MM.1S (cell line): ENCODE measurements around the gene ASIC2.

Experiments used
- DNase-seq: peaks from one replicate; pipeline ENCODE4 v3.0.0-alpha.2; 2015
- H2AFZ ChIP-seq: fragments of 300-600 bp; sonication (generic); 2 replicates; pipeline ENCODE4 v1.6.0; 2016; ENCODE audit warnings: antibody characterized with exemption, low read length
- H3F3A ChIP-seq: fragments of 300-600 bp; sonication (generic); 2 replicates; pipeline ENCODE4 v1.6.1; 2016; ENCODE audit warnings: mild to moderate bottlenecking, antibody characterized with exemption, low read length, moderate library complexity, mixed read lengths; ENCODE audit not compliant: insufficient read depth
- H3K27ac ChIP-seq: fragments of 300-600 bp; sonication (generic); 2 replicates; pipeline ENCODE4 v1.5.1; 2016; ENCODE audit warnings: mild to moderate bottlenecking, low read length
- H3K27me3 ChIP-seq: fragments of 300-600 bp; sonication (generic); replicated peaks from 2 replicates; pipeline ENCODE4 v1.6.0; 2016; ENCODE audit warnings: low read length; ENCODE audit not compliant: insufficient read depth
- H3K36me3 ChIP-seq: fragments of 300-600 bp; sonication (generic); replicated peaks from 2 replicates; pipeline ENCODE4 v1.6.1; 2016; ENCODE audit warnings: mild to moderate bottlenecking, low read length, mixed read lengths; ENCODE audit not compliant: insufficient read depth
- H3K4me1 ChIP-seq: fragments of 300-600 bp; sonication (generic); 2 replicates; pipeline ENCODE4 v1.6.1; 2016; ENCODE audit warnings: low read length, mixed read lengths
- H3K4me2 ChIP-seq: fragments of 300-600 bp; sonication (generic); 2 replicates; pipeline ENCODE4 v1.6.0; 2016; ENCODE audit warnings: low read depth, low read length
- H3K4me3 ChIP-seq: fragments of 300-600 bp; sonication (generic); 2 replicates; pipeline ENCODE4 v1.5.1; 2016; ENCODE audit warnings: low read length, mixed read lengths
- H3K79me2 ChIP-seq: fragments of 300-600 bp; sonication (generic); 2 replicates; pipeline ENCODE4 v1.6.1; 2016; ENCODE audit warnings: mixed run types, low read length, mixed read lengths
- H3K9ac ChIP-seq: fragments of 300-600 bp; sonication (generic); 2 replicates; pipeline ENCODE4 v1.6.1; 2016; ENCODE audit warnings: low read length, mixed read lengths
- H3K9me2 ChIP-seq: fragments of 300-600 bp; sonication (generic); replicated peaks from 2 replicates; pipeline ENCODE4 v1.6.1; 2016; ENCODE audit warnings: mild to moderate bottlenecking, low read length, mixed read lengths; ENCODE audit not compliant: insufficient read depth
- H3K9me3 ChIP-seq: fragments of 300-600 bp; sonication (generic); replicated peaks from 2 replicates; pipeline ENCODE4 v1.6.1; 2016; ENCODE audit warnings: mild to moderate bottlenecking, low read length, mixed read lengths; ENCODE audit not compliant: insufficient read depth
- H4K20me1 ChIP-seq: fragments of 300-600 bp; sonication (generic); 2 replicates; pipeline ENCODE4 v1.6.1; 2016; ENCODE audit warnings: mild to moderate bottlenecking, low read length, moderate library complexity, mixed read lengths; ENCODE audit not compliant: insufficient read depth
- EZH2 ChIP-seq: fragments of 300-600 bp; sonication (generic); optimal IDR thresholded peaks from 2 replicates; pipeline ENCODE3; 2017; ENCODE audit warnings: low read depth, mild to moderate bottlenecking, antibody characterized with exemption, low read length, mixed read lengths
- EZH2phosphoT487 ChIP-seq: fragments of 300-600 bp; sonication (generic); IDR thresholded peaks from 2 replicates; pipeline ENCODE4 v1.6.1; 2018; ENCODE audit warnings: antibody characterized with exemption, low read length
- TF ChIP-seq, protein P1 (sequence below): fragments of 300-600 bp; sonication (generic); IDR thresholded peaks from 2 replicates; pipeline ENCODE4 v1.5.1; 2016; ENCODE audit warnings: antibody characterized with exemption, low read length, mixed read lengths

The ASIC2 gene

DNA sequence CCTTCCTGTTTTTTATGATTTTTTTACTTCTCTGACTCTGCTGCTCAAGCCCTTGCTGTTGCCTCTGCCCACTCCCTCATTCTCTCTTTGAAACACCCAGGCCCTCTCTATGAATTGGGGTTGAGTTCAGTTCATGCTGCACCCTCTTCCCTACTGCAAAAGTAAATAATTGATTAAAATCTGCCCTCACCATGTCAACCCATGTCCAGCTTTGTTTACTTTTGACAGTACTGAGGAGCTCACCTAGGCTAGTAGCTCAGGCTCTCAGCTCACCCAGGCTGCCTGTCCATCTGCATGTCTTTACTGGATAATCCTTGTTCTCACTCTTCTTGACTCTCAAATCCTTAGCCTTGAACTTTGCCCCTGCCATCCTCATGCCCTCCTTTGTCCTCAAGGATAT is 206.2 kb downstream of the ASIC2 start:
- Histone ChIP-seq H3K27me3 (no peaks in the 10 kb centered on the region), H3K27ac (no peak overlapping the region), H3K4me1 (no peaks in the 10 kb centered on the region), H3K9me2 (no peaks in the 10 kb centered on the region), H3K79me2 (no peaks in the 10 kb centered on the region), H3K9me3 (no peaks in the 10 kb centered on the region), H2AFZ (no peak overlapping the region), H3K9ac (no peak overlapping the region), H3K4me3 (no peak overlapping the region), H3K4me2 (no peak overlapping the region), H3F3A (no peaks in the 10 kb centered on the region), H4K20me1 (no peaks in the 10 kb centered on the region), H3K36me3 (no peaks in the 10 kb centered on the region)
- TF ChIP-seq, protein P1, sequence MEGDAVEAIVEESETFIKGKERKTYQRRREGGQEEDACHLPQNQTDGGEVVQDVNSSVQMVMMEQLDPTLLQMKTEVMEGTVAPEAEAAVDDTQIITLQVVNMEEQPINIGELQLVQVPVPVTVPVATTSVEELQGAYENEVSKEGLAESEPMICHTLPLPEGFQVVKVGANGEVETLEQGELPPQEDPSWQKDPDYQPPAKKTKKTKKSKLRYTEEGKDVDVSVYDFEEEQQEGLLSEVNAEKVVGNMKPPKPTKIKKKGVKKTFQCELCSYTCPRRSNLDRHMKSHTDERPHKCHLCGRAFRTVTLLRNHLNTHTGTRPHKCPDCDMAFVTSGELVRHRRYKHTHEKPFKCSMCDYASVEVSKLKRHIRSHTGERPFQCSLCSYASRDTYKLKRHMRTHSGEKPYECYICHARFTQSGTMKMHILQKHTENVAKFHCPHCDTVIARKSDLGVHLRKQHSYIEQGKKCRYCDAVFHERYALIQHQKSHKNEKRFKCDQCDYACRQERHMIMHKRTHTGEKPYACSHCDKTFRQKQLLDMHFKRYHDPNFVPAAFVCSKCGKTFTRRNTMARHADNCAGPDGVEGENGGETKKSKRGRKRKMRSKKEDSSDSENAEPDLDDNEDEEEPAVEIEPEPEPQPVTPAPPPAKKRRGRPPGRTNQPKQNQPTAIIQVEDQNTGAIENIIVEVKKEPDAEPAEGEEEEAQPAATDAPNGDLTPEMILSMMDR, result no peak
- TF ChIP-seq EZH2 (no peak), EZH2phosphoT487 (no peak)
- DNase-seq, result no peak

DNA sequence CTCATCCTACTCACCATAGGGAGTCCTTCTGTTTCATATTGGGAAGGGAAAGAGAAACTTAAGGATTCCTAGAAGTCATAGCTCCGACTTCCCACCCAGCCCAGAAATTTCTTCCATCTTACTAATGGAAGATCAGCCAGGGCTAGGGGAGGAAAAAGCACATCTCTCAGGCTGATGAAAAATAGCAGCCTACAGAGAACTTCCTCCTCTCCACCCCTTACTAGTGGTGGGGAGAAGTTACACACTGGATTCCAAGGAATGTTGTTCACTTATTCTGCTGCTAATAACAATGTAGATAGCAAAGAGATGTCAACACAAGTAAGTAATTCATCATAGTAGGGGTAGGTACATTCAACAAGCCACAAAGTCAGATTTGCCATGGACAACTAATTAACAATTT is 207.1 kb downstream of the ASIC2 start:
- Histone ChIP-seq H3K4me2 (no peak overlapping the region), H3K27me3 (no peaks in the 10 kb centered on the region), H3K9me3 (no peaks in the 10 kb centered on the region), H3K9ac (no peak overlapping the region), H3F3A (no peaks in the 10 kb centered on the region), H3K27ac (no peak overlapping the region), H3K9me2 (no peaks in the 10 kb centered on the region), H4K20me1 (no peaks in the 10 kb centered on the region), H3K4me1 (no peaks in the 10 kb centered on the region), H3K4me3 (no peak overlapping the region), H3K36me3 (no peaks in the 10 kb centered on the region), H3K79me2 (no peaks in the 10 kb centered on the region), H2AFZ (no peak overlapping the region)
- TF ChIP-seq, protein P1, result no peak
- TF ChIP-seq EZH2phosphoT487 (no peak), EZH2 (no peak)
- DNase-seq, result no peak

DNA sequence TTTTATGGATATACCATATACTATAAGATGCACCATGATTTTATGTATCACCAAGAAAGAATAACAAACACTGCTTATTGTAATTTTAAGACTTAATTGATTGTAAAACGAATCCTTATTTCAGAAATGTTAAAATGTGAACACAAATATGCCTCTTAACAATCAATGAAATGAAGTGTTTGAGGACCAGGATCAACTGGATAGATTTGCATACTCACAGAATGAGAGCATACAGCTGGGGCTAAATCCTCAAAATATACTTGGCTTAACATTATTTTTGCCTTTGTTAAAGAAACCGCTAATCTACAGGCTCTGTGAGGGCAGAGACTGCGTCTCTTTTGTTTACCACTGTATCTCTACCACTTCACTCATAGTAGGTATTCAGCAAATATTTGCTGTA is 207.8 kb downstream of the ASIC2 start:
- Histone ChIP-seq H3K36me3 (no peaks in the 10 kb centered on the region), H3K9ac (no peak overlapping the region), H3K4me2 (no peak overlapping the region), H4K20me1 (no peaks in the 10 kb centered on the region), H2AFZ (no peak overlapping the region), H3K27ac (no peak overlapping the region), H3K9me3 (no peaks in the 10 kb centered on the region), H3K4me1 (no peaks in the 10 kb centered on the region), H3K79me2 (no peaks in the 10 kb centered on the region), H3F3A (no peaks in the 10 kb centered on the region), H3K4me3 (no peak overlapping the region), H3K9me2 (no peaks in the 10 kb centered on the region), H3K27me3 (no peaks in the 10 kb centered on the region)
- DNase-seq, result no peak
- TF ChIP-seq EZH2phosphoT487 (no peak), EZH2 (no peak)
- TF ChIP-seq, protein P1, result no peak

DNA sequence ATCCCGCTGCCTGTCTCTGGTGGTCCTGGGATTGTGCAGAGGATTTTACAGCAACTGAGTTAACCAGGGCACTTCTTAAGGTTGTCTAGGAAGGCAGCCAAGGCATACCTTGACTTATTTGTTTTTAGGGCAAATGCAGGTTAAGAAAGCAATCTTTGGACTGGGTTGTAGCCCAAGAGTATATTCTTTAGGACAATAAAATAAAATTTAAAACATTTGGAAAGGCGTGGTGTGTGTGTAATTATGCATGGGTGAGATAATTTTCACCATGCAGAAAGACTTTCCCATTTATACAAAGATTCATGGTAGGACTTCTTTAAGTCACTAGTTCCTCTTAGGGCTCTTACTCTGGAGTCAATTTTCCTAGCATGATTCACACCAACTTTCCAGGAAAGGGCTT is 208.3 kb downstream of the ASIC2 start:
- TF ChIP-seq, protein P1, result no peak
- TF ChIP-seq EZH2, result no peak
- no peak for TF ChIP-seq EZH2phosphoT487

More for the DNA sequence above, 208.3 kb downstream of the ASIC2 start:
- Histone ChIP-seq H3K4me1 (no peaks in the 10 kb centered on the region), H3K27me3 (no peaks in the 10 kb centered on the region), H3K9me2 (no peaks in the 10 kb centered on the region), H3K4me3 (no peak overlapping the region), H3K79me2 (no peaks in the 10 kb centered on the region), H3K4me2 (no peak overlapping the region), H3K9ac (no peak overlapping the region), H2AFZ (no peak overlapping the region), H3F3A (no peaks in the 10 kb centered on the region), H3K36me3 (no peaks in the 10 kb centered on the region), H4K20me1 (no peaks in the 10 kb centered on the region), H3K9me3 (no peaks in the 10 kb centered on the region), H3K27ac (no peak overlapping the region)
- no peak for DNase-seq
